HepG2 (cell line): ENCODE data around the gene GRAMD4. TPM values are rescaled to one million over a fixed set of nuclear protein-coding genes. Genes with fewer than 3 reads are reported as not detected.

Source experiments
- DBP ChIP-seq: sonication (generic); formaldehyde crosslinking; IDR thresholded peaks from 2 replicates; pipeline ENCODE4 v1.4.0; 2020; ENCODE audit warnings: missing genetic modification reagents; ENCODE audit errors: not compliant biosample characterization
- DR1 ChIP-seq: sonication (generic); formaldehyde crosslinking; IDR thresholded peaks from 2 replicates; pipeline ENCODE4 v1.8.0; 2021; ENCODE audit warnings: mild to moderate bottlenecking, missing genetic modification reagents, inconsistent platforms
- GATAD1 ChIP-seq: IDR thresholded peaks from 2 replicates; pipeline ENCODE4 v1.6.1; 2016; ENCODE audit warnings: missing genetic modification reagents, missing compliant biosample characterization
- HNF1B ChIP-seq: sonication (generic); formaldehyde crosslinking; IDR thresholded peaks from 2 replicates; pipeline ENCODE4 v1.5.1; 2020; ENCODE audit warnings: mild to moderate bottlenecking, moderate library complexity, missing genetic modification reagents
- KDM5B ChIP-seq: sonication (generic); formaldehyde crosslinking; IDR thresholded peaks from 2 replicates; pipeline ENCODE4 v1.4.0; 2020; ENCODE audit warnings: missing genetic modification reagents, mild to moderate bottlenecking, borderline replicate concordance
- MAF1 ChIP-seq: sonication (generic); formaldehyde crosslinking; IDR thresholded peaks from 2 replicates; pipeline ENCODE4 v1.5.0; 2020; ENCODE audit warnings: missing genetic modification reagents, borderline replicate concordance
- MXD4 ChIP-seq: IDR thresholded peaks from 2 replicates; pipeline ENCODE4 v1.6.1; 2016; ENCODE audit warnings: mild to moderate bottlenecking, missing biosample characterization, missing genetic modification reagents
- MYC ChIP-seq: sonication (generic); formaldehyde crosslinking; IDR thresholded peaks from 2 replicates; pipeline ENCODE4 v1.9.0; 2021; ENCODE audit warnings: missing genetic modification reagents, borderline replicate concordance
- PAX8 ChIP-seq: sonication (generic); formaldehyde crosslinking; IDR thresholded peaks from 2 replicates; pipeline ENCODE4 v1.8.0; 2022; ENCODE audit warnings: mild to moderate bottlenecking, missing genetic modification reagents, borderline replicate concordance
- ZFP37 ChIP-seq: sonication (generic); formaldehyde crosslinking; IDR thresholded peaks from 2 replicates; pipeline ENCODE4 v1.4.0; 2020; ENCODE audit warnings: missing genetic modification reagents, borderline replicate concordance
- ZFYVE20 ChIP-seq: sonication (generic); formaldehyde crosslinking; IDR thresholded peaks from 2 replicates; pipeline ENCODE4 v1.8.0; 2023; ENCODE audit warnings: low read depth, mild to moderate bottlenecking, moderate library complexity, missing genetic modification reagents, borderline replicate concordance
- ZNF251 ChIP-seq: sonication (generic); formaldehyde crosslinking; IDR thresholded peaks from 2 replicates; pipeline ENCODE4 v1.9.0; 2021; ENCODE audit warnings: mild to moderate bottlenecking, missing genetic modification reagents
- ZNF274 ChIP-seq: sonication (generic); formaldehyde crosslinking; IDR thresholded peaks from 2 replicates; pipeline ENCODE4 v1.5.1; 2020; ENCODE audit warnings: mild to moderate bottlenecking, missing genetic modification reagents
- ZNF556 ChIP-seq: sonication (generic); formaldehyde crosslinking; IDR thresholded peaks from 2 replicates; pipeline ENCODE4 v1.4.0; 2020; ENCODE audit warnings: mild to moderate bottlenecking, missing genetic modification reagents, borderline replicate concordance
- ZNF776 ChIP-seq: sonication (generic); formaldehyde crosslinking; IDR thresholded peaks from 2 replicates; pipeline ENCODE4 v1.4.0; 2020; ENCODE audit warnings: mild to moderate bottlenecking, missing genetic modification reagents
- polyA plus RNA-seq, 8 experiments: library from polyadenylated mRNA; depleted of rRNA in 3 of 8; stranded (reverse) in 7 of 8; unstranded in 1 of 8; fragments of >200 nt; fragmentation: Illumina TruSeq in 4 of 8; extraction: Trizol in 4 of 8; gene quantifications; 2 replicates each; pipeline versions ENCODE4 v1.2.1 to v1.2.3, GENCODE V29; 2011 to 2016; ENCODE audit warnings: low read depth in 4 of 8, missing spikeins in 1 of 8, mixed read lengths in 1 of 8; ENCODE audit not compliant: insufficient read depth in 1 of 8
- total RNA-seq, 5 experiments: library from RNA; depleted of rRNA; stranded (reverse); fragments of >200 nt; fragmentation: Illumina TruSeq; extraction: Trizol; gene quantifications; 2 replicates each; pipeline ENCODE4 v1.2.3, GENCODE V29; 2016; ENCODE audit warnings: low read depth in 1 of 5
- TF ChIP-seq, protein P1 (sequence below): sonication (generic); formaldehyde crosslinking; IDR thresholded peaks from one replicate; pipeline ENCODE4 v1.5.1; 2020; ENCODE audit warnings: mild to moderate bottlenecking, missing genetic modification reagents; ENCODE audit errors: not compliant biosample characterization
- TF ChIP-seq, protein P2 (sequence below): sonication (generic); formaldehyde crosslinking; IDR thresholded peaks from 2 replicates; pipeline ENCODE4 v1.4.0; 2020; ENCODE audit warnings: low read depth, mild to moderate bottlenecking, missing genetic modification reagents

GRAMD4 gene
- total and polyA plus RNA-seq, 2 of the 13 experiments (the other 11 are each of a cell fraction or from before 2014, with no cell fraction given): 15.2 to 15.7 TPM

GRCh38 chr22:46612904-46613605 lies 7.1 kb upstream of the GRAMD4 start (continued):
- TF ChIP-seq, protein P1, sequence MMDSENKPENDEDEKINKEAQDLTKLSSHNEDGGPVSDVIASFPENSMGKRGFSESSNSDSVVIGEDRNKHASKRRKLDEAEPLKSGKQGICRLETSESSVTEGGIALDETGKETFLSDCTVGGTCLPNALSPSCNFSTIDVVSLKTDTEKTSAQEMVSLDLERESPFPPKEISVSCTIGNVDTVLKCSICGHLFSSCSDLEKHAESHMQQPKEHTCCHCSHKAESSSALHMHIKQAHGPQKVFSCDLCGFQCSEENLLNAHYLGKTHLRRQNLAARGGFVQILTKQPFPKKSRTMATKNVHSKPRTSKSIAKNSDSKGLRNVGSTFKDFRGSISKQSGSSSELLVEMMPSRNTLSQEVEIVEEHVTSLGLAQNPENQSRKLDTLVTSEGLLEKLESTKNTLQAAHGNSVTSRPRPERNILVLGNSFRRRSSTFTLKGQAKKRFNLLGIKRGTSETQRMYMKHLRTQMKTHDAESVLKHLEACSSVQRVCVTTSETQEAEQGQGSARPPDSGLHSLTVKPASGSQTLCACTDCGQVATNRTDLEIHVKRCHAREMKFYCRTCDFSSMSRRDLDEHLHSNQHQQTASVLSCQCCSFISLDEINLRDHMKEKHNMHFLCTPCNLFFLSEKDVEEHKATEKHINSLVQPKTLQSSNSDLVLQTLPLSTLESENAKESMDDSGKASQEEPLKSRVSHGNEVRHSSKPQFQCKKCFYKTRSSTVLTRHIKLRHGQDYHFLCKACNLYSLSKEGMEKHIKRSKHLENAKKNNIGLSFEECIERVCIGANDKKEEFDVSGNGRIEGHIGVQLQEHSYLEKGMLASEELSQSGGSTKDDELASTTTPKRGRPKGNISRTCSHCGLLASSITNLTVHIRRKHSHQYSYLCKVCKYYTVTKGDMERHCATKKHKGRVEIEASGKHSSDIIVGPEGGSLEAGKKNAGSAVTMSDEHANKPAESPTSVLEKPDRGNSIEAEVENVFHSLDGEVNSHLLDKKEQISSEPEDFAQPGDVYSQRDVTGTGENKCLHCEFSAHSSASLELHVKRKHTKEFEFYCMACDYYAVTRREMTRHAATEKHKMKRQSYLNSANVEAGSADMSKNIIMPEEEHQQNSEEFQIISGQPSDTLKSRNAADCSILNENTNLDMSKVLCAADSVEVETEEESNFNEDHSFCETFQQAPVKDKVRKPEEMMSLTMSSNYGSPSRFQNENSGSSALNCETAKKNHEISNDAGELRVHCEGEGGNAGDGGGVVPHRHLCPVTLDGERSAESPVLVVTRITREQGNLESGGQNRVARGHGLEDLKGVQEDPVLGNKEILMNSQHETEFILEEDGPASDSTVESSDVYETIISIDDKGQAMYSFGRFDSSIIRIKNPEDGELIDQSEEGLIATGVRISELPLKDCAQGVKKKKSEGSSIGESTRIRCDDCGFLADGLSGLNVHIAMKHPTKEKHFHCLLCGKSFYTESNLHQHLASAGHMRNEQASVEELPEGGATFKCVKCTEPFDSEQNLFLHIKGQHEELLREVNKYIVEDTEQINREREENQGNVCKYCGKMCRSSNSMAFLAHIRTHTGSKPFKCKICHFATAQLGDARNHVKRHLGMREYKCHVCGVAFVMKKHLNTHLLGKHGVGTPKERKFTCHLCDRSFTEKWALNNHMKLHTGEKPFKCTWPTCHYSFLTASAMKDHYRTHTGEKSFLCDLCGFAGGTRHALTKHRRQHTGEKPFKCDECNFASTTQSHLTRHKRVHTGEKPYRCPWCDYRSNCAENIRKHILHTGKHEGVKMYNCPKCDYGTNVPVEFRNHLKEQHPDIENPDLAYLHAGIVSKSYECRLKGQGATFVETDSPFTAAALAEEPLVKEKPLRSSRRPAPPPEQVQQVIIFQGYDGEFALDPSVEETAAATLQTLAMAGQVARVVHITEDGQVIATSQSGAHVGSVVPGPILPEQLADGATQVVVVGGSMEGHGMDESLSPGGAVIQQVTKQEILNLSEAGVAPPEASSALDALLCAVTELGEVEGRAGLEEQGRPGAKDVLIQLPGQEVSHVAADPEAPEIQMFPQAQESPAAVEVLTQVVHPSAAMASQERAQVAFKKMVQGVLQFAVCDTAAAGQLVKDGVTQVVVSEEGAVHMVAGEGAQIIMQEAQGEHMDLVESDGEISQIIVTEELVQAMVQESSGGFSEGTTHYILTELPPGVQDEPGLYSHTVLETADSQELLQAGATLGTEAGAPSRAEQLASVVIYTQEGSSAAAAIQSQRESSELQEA: no peak
- TF ChIP-seq ZFP37 (no peak), MYC (CRISPR knock-in tag) (peak; percentile 64), MAF1 (0 out of 2 replicates have a peak, but pooled peaks have one; percentile 55), HNF1B (CRISPR knock-in tag) (peak; percentile 55; the same call in 1 of the 2 replicates), ZNF274 (CRISPR knock-in tag) (0 out of 2 replicates have a peak, but pooled peaks have one; percentile 11), PAX8 (CRISPR knock-in tag) (0 out of 2 replicates have a peak, but pooled peaks have one; percentile 25), MXD4 (CRISPR knock-in tag) (peak; percentile 55; the same call in 1 of the 2 replicates), ZFYVE20 (CRISPR knock-in tag) (no peak), ZNF776 (CRISPR knock-in tag) (no peak), DR1 (CRISPR knock-in tag) (no peak), DBP (CRISPR knock-in tag) (no peak), ZNF251 (CRISPR knock-in tag) (no peak), ZNF556 (peak; percentile 40; the same call in 1 of the 2 replicates), GATAD1 (0 out of 2 replicates have a peak, but pooled peaks have one; percentile 10), KDM5B (CRISPR knock-in tag) (peak; percentile 29; the same call in 1 of the 2 replicates)
- TF ChIP-seq, protein P2, sequence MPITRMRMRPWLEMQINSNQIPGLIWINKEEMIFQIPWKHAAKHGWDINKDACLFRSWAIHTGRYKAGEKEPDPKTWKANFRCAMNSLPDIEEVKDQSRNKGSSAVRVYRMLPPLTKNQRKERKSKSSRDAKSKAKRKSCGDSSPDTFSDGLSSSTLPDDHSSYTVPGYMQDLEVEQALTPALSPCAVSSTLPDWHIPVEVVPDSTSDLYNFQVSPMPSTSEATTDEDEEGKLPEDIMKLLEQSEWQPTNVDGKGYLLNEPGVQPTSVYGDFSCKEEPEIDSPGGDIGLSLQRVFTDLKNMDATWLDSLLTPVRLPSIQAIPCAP (CRISPR knock-in tag): no peak
